NB4 (cell line): ENCODE data around the gene CLEC2L.

Experiments used
- CTCF ChIP-seq: IDR thresholded peaks from one replicate; pipeline ENCODE4 v1.5.1; 2012; ENCODE audit warnings: low read depth, low read length
- POLR2A ChIP-seq: IDR thresholded peaks from 2 replicates; pipeline ENCODE4 v1.6.1; 2011; ENCODE audit warnings: mild to moderate bottlenecking; ENCODE audit not compliant: insufficient read length; ENCODE audit errors: extremely low read depth

GRCh38 chr7:139532636-139533155, 9.2 kb downstream of the CLEC2L start:
- no peak for TF ChIP-seq POLR2A
- no peak for TF ChIP-seq CTCF
